A673 (cell line): ENCODE measurements around the gene RALGAPB. TPM values are rescaled to one million over a fixed set of nuclear protein-coding genes. Genes with fewer than 3 reads are reported as not detected.

ENCODE experiments used
- BruUV-seq: library from RNA; stranded (reverse); fragments of 400-500 nt; replicated peaks from 2 replicates; lab custom pipeline; 2021; lab: Mats Ljungman, UMichigan
- CTCF ChIA-PET: fragments of 300-600 bp; sonication (Branson Sonifier 250); formaldehyde crosslinking; loops from one replicate; lab custom pipeline; 2022; ENCODE audit warnings: antibody characterized with exemption; lab: Charles Lee
- POLR2A ChIA-PET: fragments of 300-600 bp; sonication (Branson Sonifier 250); formaldehyde crosslinking; loops from one replicate; lab custom pipeline; 2022; ENCODE audit warnings: antibody characterized with exemption; ENCODE audit not compliant: low non-redundant PET; lab: Charles Lee
- DNase-seq: peaks from one replicate; pipeline ENCODE4 v3.0.0-alpha.2; 2015; ENCODE audit warnings: low spot score
- H3K27ac ChIP-seq: fragments of 200-600 bp; sonication (generic); 2 replicates; pipeline ENCODE4 v1.5.1; 2016; ENCODE audit warnings: mixed run types, low read depth, mild to moderate bottlenecking, mixed read lengths, antibody characterized with exemption, low read length; ENCODE audit not compliant: poor library complexity, severe bottlenecking
- H3K27me3 ChIP-seq: fragments of 200-600 bp; sonication (generic); replicated peaks from 2 replicates; pipeline ENCODE4 v1.6.1; 2017; ENCODE audit warnings: mixed run types, low read depth, mild to moderate bottlenecking, mixed read lengths, antibody characterized with exemption, low read length; ENCODE audit not compliant: insufficient read depth, poor library complexity
- H3K36me3 ChIP-seq: fragments of 200-600 bp; sonication (generic); 2 replicates; pipeline ENCODE4 v1.6.1; 2016; ENCODE audit warnings: mixed run types, mild to moderate bottlenecking, mixed read lengths, antibody characterized with exemption, low read length; ENCODE audit not compliant: insufficient read depth, poor library complexity, severe bottlenecking
- H3K4me1 ChIP-seq: fragments of 200-600 bp; sonication (generic); 2 replicates; pipeline ENCODE4 v1.6.1; 2017; ENCODE audit warnings: mixed run types, mild to moderate bottlenecking, mixed read lengths, antibody characterized with exemption, low read length; ENCODE audit not compliant: insufficient read depth, poor library complexity, severe bottlenecking
- H3K4me3 ChIP-seq: fragments of 200-600 bp; sonication (generic); 2 replicates; pipeline ENCODE4 v1.5.1; 2016; ENCODE audit warnings: low read depth, mixed run types, mild to moderate bottlenecking, mixed read lengths, low read length; ENCODE audit not compliant: poor library complexity, severe bottlenecking
- H3K9me3 ChIP-seq: fragments of 200-600 bp; sonication (generic); 2 replicates; pipeline ENCODE4 v1.6.1; 2016; ENCODE audit warnings: mixed run types, low read depth, mild to moderate bottlenecking, mixed read lengths, antibody characterized with exemption, low read length; ENCODE audit not compliant: poor library complexity, severe bottlenecking
- EZH2 ChIP-seq: fragments of 200-600 bp; sonication (generic); IDR thresholded peaks from 2 replicates; pipeline ENCODE4 v1.6.1; 2017; ENCODE audit warnings: borderline replicate concordance, low read depth, mild to moderate bottlenecking, mixed read lengths, antibody characterized with exemption, low read length; ENCODE audit not compliant: poor library complexity, severe bottlenecking
- intact Hi-C: fragments of 100-400 bp; cut with micrococcal nuclease; formaldehyde crosslinking; loops from one replicate; pipeline ENCODE4 v1.10.0; 2022; ENCODE audit not compliant: unreplicated experiment
- total RNA-seq: library from RNA; stranded (reverse); gene quantifications from 2 replicates; pipeline ENCODE4 v1.2.3, GENCODE V29; 2021
- TF ChIP-seq, protein P1 (sequence below): fragments of 300-800, 200-600 bp; sonication (generic); conservative IDR thresholded peaks from 2 replicates; pipeline ENCODE4 v1.5.1; 2017; ENCODE audit warnings: low read depth, mild to moderate bottlenecking, antibody characterized with exemption, low read length, moderate library complexity, mixed read lengths

The RALGAPB gene
- total RNA-seq, 1 experiment from 2014 or later: 34.4 TPM

DNA sequence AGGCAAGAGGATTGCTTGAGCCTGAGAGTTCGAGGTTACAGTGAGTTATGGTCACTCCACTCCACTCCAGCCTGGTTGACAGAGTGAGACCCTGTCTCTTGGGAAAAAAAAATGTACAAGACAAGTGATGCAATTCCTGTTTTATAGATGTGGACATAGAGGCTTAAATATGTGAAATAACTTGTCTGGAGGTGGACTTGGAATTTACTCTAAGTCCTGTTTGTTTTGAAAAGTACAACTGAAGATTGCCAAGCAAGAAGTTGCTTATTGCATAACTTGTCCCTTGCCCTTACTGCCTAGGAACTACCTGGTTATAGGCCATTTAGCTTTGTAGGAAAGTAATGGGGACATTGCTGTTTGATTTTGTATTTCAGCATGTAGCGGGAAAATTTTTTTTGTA lies 82.3 kb downstream of the RALGAPB start:
- TF ChIP-seq, protein P1, sequence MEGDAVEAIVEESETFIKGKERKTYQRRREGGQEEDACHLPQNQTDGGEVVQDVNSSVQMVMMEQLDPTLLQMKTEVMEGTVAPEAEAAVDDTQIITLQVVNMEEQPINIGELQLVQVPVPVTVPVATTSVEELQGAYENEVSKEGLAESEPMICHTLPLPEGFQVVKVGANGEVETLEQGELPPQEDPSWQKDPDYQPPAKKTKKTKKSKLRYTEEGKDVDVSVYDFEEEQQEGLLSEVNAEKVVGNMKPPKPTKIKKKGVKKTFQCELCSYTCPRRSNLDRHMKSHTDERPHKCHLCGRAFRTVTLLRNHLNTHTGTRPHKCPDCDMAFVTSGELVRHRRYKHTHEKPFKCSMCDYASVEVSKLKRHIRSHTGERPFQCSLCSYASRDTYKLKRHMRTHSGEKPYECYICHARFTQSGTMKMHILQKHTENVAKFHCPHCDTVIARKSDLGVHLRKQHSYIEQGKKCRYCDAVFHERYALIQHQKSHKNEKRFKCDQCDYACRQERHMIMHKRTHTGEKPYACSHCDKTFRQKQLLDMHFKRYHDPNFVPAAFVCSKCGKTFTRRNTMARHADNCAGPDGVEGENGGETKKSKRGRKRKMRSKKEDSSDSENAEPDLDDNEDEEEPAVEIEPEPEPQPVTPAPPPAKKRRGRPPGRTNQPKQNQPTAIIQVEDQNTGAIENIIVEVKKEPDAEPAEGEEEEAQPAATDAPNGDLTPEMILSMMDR: no peak
- TF ChIP-seq EZH2: no peak
- no peaks in the 10 kb centered on the region for H3K9me3 ChIP-seq
- CTCF ChIA-PET: no interaction called here
- H3K27ac ChIP-seq: no peak overlapping the region
- intact Hi-C loops: no loop called here
- POLR2A ChIA-PET: no interaction called here
- no peak for DNase-seq
- no peak overlapping the region for H3K4me3 ChIP-seq
- no peaks in the 10 kb centered on the region for H3K27me3 ChIP-seq
- BruUV-seq: no TSS peak
- H3K36me3 ChIP-seq: peaks cover 67% of the 10 kb centered on the region
- no peaks in the 10 kb centered on the region for H3K4me1 ChIP-seq

DNA sequence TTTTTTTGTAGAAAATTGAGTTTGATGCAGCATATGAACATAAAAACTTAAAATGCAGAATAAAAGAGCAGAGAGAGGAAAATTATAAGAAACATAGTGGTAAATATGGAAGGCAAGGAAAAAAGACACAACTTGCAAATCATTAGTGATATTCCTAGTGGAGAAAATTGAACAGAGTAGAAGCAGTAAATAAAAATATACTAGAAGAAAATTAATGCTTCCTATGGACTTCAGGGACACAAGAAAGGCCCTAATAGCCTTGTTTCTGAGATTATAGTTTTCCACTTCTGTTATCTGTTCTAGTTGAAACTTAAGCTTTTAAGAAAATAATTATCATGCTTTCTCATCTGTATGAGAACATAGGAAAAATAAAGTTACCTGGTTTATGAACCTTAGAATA lies 82.8 kb downstream of the RALGAPB start:
- TF ChIP-seq EZH2: no peak
- TF ChIP-seq, protein P1: no peak
- CTCF ChIA-PET: no interaction called here
- DNase-seq: no peak
- Histone ChIP-seq H3K9me3 (no peaks in the 10 kb centered on the region), H3K4me3 (no peak overlapping the region), H3K27me3 (no peaks in the 10 kb centered on the region), H3K4me1 (no peaks in the 10 kb centered on the region), H3K27ac (no peak overlapping the region), H3K36me3 (peaks cover 67% of the 10 kb centered on the region)
- BruUV-seq: no TSS peak
- POLR2A ChIA-PET: no interaction called here
- intact Hi-C loops: no loop called here

DNA sequence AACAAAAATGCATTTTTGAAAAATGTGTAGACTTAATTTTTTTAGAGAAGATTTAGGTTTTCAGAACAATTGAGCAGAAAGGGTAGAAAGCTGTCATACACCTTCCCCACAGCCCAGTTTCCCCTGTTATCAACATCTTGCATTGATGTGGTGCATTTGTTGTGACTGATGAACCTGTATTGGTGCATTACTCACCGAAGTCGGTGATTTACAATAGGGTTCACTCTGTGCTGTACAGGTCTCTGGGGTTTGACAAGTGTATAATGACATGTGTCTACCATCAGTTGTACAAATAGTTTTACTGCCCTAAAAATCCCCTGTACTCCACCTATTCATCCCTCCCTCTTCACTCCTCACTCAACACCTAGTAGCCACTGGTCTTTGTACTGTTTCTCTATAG lies 84.5 kb downstream of the RALGAPB start:
- DNase-seq: no peak
- no peak overlapping the region for H3K4me3 ChIP-seq
- POLR2A ChIA-PET: no interaction called here
- TF ChIP-seq EZH2: no peak
- TF ChIP-seq, protein P1: no peak
- CTCF ChIA-PET: no interaction called here
- H3K9me3 ChIP-seq: no peaks in the 10 kb centered on the region
- peaks cover 55% of the 10 kb centered on the region for H3K36me3 ChIP-seq
- no peaks in the 10 kb centered on the region for H3K4me1 ChIP-seq
- no peaks in the 10 kb centered on the region for H3K27me3 ChIP-seq
- intact Hi-C loops: no loop called here
- no TSS peak for BruUV-seq
- no peak overlapping the region for H3K27ac ChIP-seq
